Fibroblast of the conjunctiva (primary cell): ENCODE data around the gene IL23R.
"Not testable (repeated sequence)": the region's sequence is repeated elsewhere in the genome, so short reads cannot be mapped to it uniquely, and the experiment has no call there.

Experiments
- DNase-seq: peaks from one replicate; pipeline ENCODE4 v3.0.0-alpha.2; 2010; ENCODE audit warnings: low read depth

The IL23R gene

DNA sequence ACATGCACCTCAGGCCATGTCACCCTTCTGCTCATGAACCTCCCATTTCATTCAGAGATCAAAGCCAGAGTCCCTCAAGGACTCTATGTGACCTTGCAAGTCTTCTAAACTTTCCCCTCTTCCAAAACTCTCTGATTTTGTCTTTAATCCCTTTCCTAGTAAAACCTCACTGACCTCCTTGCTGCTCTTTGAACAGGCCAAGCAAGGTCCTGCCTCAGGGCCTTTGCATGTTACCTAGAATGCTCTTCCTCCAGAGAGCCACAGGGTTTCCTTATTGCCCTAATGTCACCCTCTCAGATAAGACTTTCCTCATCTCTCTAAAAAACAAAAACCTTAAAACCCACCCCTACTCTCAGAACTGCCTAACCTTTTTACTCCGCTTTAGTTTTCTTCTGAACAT lies 26.6 kb downstream of the IL23R start:
- DNase-seq = no peak

DNA sequence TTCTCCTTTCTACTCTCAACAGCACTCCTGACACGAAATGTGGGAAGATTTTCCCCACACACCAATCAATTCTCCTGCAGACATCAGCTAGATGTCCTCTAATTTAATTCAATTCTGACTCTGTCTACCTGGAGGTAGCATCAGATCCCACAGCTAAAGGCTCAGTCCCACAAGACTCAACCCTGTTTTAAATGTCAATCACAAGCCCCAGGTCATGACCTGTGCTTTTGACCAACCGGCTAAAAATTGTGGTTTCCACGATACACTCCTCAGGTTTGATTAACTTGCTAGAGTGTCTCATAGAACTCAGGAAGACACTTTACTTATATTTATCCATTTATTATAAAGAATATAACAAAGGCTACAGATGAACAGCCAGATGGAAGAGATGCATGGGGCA lies 27.4 kb downstream of the IL23R start:
- no peak for DNase-seq

DNA sequence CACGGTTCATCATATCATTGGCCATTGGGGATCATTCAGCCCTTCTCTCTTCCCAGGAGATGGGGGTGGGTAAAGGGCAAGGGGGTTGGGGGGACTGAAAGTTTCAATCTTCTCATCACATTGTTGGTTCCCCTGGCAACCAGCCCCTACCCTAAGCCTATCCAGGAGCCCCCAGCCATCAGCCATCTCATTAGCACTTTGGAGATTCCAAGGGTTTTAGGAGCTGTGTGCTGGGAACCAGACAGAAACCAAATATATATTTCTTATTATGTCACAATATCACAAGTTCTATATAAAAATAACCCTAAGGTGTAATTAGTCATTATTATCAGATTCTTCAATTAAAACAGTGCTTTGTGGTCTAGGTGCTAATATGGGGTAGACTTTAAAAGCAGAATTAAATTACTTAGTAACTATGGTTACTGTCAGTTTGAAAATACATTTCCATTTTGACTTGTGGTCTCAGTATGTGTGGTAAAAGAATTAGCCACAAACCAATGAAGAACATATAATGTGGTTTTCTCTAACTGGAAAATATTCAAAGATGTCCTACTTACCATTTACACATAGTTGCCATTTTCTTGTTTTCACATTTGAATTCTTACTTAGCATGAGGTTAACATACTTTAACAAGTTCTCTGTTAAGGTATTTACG lies 28.1 kb downstream of the IL23R start:
- no peak for DNase-seq

DNA sequence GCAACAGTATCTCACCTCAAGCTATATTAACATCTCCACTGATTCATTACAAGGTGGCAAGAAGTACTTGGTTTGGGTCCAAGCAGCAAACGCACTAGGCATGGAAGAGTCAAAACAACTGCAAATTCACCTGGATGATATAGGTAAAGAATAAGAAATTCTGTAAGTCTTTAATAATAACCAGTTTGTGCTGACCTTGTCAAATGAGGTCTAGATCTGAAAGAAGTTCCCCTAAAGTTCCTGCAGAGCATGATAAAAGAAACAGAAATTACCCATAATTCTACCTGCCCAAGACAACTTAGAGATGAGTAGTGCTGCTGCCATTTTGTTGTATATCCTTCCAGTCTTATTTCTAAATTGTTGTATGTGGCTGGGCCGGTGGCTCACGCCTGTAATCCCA lies 34.5 kb downstream of the IL23R start:
- no peak for DNase-seq

DNA sequence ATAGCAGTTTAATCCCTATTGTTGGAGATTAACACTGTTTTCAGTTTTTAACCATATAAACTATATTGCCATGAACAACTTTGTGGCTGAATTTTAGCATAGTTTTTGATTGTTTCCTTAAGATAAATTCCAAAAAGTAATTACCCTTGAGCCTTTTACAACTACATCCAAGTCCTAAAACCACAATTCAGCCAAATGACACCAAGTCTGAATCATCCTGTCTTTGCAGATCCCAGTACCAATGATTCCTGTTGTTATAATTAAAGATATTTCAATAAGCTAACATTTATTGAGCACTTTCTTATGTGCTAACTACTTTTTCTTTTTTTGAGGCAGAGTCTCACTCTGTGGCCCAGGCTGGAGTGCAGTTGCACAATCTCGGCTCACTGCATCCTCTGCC lies 35.6 kb downstream of the IL23R start:
- no peak for DNase-seq

DNA sequence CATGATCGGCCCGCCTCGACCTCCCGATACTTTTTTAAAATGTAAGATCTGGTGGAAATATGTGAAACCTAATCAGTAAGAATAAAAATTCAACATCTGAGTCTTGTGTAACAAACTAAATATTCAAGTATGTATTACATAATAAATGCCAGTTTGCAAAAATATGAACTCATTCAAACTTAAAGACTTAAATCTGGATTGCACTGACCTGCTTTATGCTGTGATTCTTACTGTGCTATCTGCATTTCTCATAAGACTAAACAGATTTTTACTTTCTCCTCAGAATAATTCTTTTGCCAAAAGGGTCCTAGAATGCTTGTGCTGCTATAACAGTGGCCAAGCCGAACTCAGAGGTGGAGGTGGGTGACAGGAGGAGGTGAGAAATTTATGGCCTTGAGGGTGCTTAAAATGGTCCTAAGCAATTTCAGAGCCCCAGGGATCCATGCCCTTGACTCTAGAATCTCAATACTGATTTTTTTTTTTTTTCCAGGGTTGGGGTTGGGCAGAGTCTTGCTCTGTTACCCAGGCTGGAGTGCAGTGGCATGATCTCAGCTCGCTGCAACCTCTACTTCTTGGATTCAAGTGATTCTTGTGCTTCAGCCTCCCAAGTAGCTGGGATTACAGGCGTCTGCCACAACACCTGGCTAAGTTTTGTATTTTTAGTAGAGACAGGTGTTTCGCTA lies 38.2 kb downstream of the IL23R start:
- DNase-seq = no peak

DNA sequence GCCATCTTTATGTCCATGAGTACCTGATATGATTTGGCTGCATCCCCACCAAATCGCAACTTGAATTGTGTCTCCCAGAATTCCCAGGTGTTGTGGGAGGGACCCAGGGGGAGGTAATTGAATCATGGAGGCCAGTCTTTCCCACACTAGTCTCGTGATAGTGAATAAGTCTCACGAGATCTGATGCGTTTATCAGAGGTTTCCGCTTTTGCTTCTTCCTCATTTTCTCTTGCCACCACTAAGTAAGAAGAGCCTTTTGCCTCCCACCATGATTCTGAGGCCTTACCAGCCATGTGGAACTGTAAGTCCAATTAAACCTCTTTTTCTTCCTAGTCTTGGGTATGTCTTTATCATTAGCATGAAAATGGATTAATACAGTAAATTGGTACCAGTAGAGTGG lies 41.1 kb downstream of the IL23R start:
- not testable (repeated sequence) for DNase-seq

DNA sequence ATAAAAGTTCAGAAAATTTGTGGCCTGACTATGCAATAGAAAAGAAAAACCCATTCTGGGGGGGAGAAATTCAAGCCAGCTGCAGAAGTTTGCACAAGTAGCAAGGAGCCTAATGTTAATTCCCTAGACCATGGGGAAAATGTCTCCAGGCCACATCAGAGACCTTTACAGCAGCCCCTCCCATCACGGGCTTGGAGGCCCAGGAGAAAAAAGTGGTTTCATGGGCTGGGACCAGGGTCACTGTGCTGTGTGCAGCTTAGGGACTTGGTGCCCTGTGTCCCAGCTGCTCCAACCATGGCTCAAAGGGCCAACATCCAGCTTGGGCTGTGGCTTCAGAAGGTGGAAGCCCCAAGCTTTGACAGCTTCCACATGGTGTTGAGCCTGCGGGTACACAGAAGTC lies 42.0 kb downstream of the IL23R start:
- DNase-seq = no peak

DNA sequence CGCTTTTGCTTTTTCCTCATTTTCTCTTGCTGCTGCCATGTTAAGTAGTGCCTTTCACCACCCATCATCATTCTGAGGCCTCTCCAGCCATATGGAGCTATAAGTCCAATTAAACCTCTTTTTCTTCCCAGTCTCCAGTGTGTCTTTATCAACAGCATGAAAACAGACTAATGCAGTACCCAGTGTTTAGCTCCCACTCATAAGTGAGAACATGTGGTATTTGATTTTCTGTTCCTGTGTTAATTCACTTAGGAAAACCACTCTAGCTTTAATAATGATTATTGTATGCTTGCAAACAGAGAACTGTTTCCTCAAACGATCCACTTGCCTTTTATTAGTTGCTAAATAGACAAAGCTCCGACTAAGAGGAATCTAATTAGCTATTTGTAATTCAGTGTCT lies 43.3 kb downstream of the IL23R start:
- no peak for DNase-seq

DNA sequence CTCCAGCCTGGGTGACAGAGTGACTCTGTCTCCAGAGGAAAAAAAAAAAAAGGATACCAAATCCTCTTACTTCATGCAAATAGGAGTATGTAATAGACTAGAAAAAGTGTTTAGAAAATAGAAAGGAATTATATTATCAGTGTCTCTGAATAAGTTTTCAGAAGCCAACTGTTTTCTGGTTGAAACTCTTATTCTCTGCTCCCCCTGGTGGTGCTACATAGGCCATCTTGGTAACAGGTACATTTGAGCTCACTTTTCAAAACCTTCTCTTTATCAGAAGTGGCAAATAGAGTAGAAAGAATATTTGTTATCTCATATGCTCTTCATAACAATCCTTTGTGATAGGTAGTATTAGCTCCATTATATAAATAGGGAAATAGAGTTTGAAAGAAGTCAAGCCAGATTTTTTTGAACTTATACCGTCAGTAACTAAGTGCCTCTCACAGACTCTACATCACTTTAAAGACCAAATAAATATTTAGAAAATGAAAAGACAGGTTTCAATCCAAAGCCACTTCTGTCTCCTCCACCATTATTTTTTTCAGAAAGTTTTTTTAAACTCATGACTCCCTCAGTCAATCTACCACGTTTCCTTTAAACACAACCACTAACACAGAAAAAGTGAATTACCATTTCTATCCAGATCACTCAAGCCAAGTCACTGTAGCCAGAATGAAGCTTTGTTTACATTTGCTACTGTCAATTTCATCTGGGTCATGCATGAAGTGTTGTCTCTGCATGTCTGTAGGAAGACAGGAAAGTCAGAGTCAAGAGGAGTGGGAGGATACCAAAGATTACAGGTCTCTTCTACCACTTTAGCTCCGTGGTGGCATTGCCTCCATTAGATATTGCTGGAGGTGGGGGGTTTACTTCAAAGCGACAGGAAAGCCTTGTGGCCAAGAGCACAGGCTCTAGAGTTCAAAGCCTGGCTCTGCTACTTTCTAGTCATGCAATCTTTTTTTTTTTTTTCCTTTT lies 45.6 kb downstream of the IL23R start:
- DNase-seq = peak; percentile 6

DNA sequence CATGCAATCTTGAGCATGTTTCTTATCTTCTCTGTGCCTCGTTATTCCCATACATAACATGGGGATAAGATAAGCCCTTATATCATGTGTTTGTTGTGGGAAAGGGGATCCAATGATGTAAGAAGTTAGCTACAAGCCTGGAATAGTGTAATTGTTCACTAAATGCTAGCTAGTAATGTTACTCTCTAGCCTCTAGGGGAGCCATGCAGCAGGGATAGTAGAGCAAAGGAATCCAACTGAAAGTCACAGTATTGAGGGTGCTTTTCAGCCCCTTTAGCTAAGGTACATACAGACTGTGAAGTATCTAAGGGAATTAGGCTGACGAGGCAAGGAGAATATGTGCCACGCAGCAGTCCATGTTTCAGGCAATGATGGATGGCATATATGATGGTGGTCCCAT lies 46.9 kb downstream of the IL23R start:
- DNase-seq = no peak

DNA sequence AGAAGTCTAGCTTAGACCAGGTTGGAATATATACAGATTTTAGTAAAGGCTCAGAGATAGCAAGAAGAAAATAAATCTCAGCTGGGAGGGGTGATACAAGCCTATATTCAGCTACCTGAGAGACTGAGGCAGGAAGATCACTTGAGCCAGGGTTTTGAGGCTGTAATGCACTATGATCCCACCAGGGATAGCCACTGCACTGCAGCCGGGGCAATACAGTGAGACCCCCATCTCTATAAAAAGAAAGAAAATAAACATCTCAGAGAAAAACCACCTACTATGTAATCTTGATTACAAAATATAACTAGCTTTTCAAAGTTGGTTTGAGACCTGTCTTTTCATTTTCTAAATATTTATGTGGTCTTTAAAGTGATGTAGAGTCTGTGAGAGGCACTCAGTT lies 47.7 kb downstream of the IL23R start:
- no peak for DNase-seq

DNA sequence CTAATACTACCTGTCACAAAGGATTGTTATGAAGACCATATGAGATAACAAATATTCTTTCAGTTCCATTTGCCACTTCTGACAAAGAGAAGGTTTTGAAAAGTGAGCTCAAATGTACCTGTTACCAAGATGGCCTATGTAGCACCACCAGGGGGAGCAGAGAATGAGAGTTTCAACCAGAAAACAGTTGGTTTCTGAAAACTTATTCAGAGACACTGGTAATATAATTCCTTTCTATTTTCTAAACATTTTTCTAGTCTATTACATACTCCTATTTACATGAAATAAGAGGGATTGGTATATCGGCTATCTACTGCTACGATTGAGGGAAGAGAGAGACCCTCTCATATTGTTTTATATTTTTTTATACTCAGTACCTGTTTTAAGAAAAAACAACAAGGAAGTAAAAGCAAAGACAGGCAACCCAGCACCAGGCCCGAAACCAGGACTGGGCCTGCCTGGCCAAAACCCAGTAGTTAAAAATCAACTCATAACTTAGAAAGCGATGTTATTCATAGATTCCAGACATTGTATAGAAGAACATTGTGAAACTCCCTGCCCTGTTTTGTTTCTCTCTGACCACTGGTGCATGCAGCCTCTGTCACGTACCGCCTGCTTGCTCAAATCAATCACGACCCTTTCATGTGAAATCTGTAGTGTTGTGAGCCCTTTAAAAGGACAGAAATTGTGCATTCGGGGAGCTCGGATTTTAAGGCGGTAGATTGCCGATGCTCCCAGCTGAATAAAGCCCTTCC lies 48.3 kb downstream of the IL23R start:
- DNase-seq = no peak

DNA sequence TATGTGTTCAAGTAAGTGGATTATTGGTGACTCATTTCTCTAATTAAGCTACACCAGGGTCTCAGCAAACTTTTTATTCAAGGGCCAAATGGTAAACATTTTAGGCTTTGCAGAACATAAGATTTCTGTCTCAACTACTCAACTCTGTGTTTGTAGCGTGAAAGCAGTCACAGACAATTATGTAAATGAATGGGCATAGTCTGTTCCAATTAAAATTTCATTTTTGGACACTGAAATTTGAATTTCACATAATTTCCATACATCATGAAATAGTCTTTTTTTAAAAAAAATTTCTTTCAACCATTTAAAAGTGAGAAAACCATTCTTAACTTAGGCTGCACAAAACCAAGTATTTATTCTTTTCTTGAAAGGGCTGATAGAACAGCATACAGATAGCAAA lies 50.1 kb downstream of the IL23R start:
- no peak for DNase-seq

DNA sequence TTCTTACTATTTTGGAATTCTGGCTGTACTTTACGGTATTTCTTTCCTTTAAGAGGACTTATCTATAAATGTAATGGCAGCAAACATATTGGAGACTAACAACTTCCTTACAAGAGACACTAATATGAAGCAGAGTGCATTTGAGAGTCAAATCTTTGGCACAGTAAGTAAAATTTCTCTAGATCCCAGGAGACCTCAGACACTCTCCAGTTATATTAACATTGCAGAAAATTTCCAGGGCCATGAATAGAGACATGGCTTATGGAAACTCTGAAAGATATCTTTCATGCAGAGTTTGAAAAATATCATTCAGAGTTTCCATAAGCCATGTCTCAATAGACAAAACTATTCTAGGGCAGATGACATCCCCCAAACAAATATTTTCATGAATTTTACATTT lies 51.2 kb downstream of the IL23R start:
- DNase-seq = no peak

DNA sequence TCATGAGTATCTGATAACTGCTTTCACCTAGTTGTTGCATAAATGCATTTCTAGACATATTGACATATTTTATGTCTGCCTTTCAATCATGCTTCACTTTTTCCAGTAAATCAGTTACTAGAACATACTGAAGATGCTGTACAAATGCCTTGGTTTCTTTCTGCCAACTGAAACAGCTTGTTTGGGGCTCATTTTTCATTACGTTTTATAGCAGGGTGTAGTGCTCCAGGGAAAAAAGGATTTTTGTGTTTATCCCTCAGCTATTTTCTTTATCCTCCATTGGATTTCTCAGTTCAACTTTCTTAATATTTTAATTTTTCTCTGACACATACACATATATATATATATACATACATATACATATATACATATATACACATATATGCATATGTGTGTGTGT lies 51.7 kb downstream of the IL23R start:
- no peak for DNase-seq

DNA sequence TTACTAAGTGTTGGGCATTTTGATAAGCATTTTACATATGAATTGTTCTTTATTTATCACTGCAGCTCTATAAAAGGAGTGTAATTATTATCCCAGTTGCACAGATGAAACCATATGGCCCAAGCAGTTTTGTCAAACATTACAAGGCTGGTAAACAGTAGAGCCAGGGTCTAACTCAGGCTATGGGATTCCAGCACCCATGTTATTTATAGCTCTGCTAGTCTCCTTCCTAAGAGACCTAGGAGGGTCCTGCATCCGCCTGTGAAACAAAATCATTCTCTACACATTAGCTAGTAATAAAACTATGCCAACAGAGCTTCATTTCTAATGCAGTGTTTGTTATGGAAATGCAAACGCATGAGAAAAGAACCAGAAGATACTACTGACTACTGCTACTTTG lies 58.6 kb downstream of the IL23R start:
- DNase-seq = no peak

DNA sequence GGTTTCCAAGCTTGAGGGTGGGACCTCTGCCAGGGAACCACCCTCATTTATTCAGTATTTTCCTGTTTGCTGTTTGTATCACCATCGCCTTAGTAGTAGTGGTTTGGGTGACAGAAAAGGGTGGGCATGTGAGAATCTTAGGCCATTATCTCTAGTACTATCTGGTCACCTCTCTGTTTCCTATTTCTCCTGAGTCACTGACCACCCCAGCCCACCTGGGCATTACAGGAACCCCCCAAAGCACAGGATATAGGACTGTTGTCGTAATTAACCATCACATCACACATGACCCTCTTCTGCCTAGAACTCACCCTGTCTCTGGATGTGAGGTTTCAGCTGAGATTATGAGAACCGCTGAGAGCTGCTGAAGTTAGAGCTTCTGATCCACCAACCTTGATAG lies 60.4 kb downstream of the IL23R start:
- no peak for DNase-seq

DNA sequence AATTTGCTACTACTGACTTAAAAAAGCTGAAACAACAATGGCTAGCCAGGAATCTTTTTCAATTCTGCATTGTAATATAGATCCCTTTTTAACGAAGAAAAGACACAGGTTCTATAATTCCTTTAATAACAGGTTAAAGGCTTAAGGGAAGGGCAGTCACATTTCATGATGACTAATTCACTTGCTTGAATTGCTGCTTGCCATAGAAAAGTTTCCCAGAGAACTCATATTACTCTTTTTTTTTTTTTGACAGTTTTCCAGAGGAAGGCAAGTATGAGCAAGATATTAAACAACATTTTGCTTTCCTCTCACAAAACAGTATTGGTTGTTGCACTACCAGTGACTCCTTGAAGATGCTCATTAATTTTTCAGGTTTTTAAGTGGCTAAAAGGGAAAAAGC lies 60.9 kb downstream of the IL23R start:
- DNase-seq = no peak

DNA sequence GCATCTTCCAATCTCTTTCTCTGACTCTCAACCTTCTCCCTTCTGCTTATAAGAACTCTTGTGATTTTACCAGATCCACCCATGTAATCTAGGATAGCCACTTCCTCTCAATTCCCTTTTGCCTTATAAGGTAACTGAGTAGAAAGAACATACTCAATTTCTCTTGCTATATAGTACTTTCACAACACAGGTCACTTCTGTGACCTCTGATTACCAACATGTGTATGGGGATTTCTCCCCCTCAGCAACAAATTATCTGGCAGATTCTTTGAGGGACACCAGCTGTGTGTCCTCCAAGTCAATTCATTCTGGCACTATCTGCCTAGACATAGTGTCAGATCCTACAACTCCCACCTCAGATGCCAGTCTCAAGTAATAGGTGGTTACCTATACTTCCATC lies 62.5 kb downstream of the IL23R start:
- no peak for DNase-seq

DNA sequence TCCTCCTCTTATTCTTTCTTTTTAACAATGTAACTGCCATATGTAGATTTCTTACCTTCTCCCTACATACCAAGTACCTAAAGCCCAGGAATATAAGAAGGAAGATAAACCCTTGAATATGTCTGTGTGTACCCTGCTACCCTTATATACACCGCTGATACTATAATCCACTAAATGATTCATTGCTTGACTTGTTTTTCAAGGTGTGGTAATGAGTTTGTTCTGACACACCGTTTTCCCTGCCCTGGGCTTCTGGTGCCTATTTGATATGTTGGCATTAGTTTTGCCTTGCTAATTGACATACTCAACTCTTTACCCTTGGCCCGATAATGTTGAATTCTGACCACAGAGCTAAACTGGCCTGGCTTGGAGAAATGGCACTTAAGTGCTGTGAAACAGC lies 64.3 kb downstream of the IL23R start:
- no peak for DNase-seq

DNA sequence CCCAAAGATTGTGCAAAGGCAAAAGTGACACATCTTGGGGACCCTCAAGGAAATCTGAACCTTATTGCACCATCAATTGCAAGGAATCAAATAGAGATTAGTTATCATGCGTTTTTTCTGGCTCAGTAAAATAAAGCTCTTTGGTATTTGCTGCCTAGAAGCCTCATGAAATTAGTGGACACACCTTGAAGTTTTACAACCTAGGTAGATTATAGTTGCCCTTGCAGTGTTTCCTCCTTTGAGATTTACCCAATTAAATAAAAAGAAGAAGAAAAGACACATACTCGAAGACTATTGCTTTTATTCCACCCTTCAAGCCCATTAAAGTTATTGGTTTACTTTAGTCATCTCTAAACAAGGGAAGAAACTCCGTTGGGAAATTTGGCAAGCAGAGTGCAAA lies 70.0 kb downstream of the IL23R start:
- DNase-seq = no peak
